ENCODE results near the gene FYB1.
"Not testable (repeated sequence)": the region's sequence is repeated elsewhere in the genome, so short reads cannot be mapped to it uniquely, and the experiment has no call there.

FYB1 gene

DNA sequence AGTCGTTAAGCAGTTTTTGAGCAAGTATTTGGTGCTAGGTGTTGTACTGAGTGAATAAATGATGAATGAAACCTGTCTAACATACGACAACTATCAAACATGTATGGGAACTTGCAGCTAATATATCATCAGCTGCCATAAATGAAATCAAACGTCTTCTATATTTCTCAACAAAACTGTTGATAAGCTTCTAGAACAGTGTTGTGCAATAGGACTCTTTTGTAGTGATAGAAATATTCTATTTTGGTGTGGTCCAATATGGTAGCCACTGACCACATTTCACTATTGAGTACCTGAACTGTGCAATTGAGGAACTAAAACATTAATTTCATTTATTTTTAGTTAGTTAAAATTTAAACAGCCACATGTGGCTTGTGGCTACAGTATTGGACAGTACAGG is 16.3 kb upstream of the FYB1 start:
- no peak for DNase-seq

DNA sequence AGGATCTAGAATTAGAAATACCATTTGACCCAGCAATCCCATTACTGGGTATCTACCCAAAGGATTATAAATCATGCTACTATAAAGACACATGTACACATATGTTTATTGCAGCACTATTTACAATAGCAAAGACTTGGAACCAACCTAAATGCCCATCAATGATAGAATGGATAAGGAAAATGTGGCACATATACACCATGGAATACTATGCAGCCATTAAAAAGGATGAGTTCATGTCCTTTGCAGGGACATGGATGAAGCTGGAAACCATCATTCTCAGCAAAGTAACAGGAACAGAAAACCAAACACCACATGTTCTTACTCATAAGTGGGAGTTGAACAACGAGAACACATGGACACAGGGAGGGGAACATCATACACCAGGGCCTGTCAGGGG is 15.1 kb upstream of the FYB1 start:
- not testable (repeated sequence) for H3K27ac Mint-ChIP-seq, DNase-seq, ATAC-seq, H3K9me3 Mint-ChIP-seq, H3K27me3 Mint-ChIP-seq, H3K4me3 Mint-ChIP-seq
- H3K4me1 Mint-ChIP-seq = peaks cover 24% of the 10 kb centered on the region

More for the DNA sequence above, 16.3 kb upstream of the FYB1 start:
- Mint-ChIP-seq H3K27ac (no peak overlapping the region), H3K9me3 (peaks cover 1 to 6% of the 10 kb centered on the region in 2 donors), H3K27me3 (no peaks in the 10 kb centered on the region), H3K4me3 (no peak overlapping the region), H3K4me1 (peaks cover 24% of the 10 kb centered on the region)
- ATAC-seq = no peak

DNA sequence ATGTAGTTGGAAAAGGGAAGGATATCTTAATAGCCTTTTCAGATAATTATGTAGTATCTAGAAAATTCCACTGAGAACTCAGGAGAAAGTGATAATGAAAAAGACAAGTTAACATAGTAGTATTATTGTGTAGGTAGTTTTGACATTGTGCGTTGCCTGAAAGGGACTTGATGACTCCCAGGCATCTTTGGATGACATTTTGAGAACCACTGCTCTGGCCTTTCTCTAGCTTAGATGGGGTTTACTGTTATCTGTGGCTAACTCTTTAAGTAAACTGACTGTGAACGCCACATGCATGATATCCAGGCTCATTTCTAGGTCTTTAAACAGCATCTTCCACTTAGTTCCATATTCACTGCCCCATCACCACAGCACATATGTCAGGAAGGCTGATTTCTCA is 14.4 kb upstream of the FYB1 start:
- ATAC-seq = no peak
- H3K4me1 Mint-ChIP-seq = peaks cover 19% of the 10 kb centered on the region
- no peak overlapping the region for H3K4me3 Mint-ChIP-seq
- H3K9me3 Mint-ChIP-seq = no peaks in the 10 kb centered on the region
- no peaks in the 10 kb centered on the region for H3K27me3 Mint-ChIP-seq
- no peak overlapping the region for H3K27ac Mint-ChIP-seq
- DNase-seq = no peak

DNA sequence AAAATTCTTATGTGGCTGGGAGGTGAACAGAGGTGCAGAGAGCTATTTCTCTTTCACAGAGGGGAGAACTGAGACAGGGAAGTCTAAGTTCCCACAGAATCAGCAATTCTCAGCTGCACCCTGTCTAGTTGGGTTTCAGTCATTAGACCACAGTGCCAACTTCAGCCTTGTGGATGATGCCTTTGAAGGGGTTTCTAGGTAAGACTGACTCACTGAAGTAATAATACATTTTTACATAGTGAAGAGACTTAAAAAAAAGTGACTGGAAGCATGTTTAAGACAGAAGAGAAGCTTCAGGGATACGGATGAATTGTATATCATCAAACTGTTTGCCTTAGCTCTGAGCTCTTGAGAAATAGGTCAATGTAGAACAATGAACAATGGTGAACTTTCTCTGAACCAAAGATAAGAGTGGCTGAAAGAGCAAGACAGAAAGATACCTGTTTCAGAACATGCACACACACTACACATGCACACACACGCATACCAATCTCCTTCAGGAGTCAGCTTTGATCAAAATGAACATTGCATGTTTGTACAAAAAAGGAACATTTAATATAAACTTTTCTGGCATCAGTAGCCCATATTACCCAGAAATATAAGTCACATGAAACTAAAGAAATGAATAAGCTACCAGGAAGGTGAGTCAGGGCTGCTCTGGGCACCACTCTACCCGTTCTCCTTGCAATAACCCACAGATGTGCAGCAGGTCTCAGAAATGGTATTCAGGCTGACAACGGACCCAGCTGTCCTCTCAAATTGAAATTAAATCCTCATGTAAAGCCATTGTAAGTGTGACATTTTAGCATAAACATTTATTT is 12.6 kb upstream of the FYB1 start:
- H3K9me3 Mint-ChIP-seq = no peaks in the 10 kb centered on the region
- H3K4me3 Mint-ChIP-seq = peak overlapping the region; percentile 64 to 84
- peak in 1 of 2 donors; percentile 66 for DNase-seq
- peak; percentile 98 for ATAC-seq
- H3K27ac Mint-ChIP-seq = peak overlapping the region; percentile 97
- H3K4me1 Mint-ChIP-seq = peaks cover 13% of the 10 kb centered on the region
- no peaks in the 10 kb centered on the region for H3K27me3 Mint-ChIP-seq

DNA sequence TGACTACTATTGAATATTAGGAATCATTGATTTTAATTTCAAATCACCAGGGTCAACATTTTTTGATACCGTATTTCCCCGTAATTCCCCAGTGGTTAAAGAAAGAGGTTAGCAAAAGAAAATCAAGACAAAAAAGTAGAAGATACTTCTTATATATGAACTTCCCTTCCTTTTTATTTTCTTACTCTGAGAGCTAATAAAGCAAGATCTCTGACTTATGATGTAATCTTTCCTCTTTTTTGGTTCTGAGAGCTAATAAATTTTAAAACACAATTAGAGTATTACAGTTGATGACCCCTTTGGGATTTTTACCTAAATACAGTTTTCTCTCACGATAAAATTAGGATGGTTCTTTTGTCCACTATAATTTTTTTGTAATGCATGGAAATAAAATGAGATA is 9.2 kb upstream of the FYB1 start:
- Mint-ChIP-seq H3K27me3 (no peaks in the 10 kb centered on the region), H3K4me3 (no peak overlapping the region), H3K4me1 (peaks cover 29% of the 10 kb centered on the region), H3K27ac (no peak overlapping the region), H3K9me3 (no peaks in the 10 kb centered on the region)
- ATAC-seq (no peak), DNase-seq (no peak)

DNA sequence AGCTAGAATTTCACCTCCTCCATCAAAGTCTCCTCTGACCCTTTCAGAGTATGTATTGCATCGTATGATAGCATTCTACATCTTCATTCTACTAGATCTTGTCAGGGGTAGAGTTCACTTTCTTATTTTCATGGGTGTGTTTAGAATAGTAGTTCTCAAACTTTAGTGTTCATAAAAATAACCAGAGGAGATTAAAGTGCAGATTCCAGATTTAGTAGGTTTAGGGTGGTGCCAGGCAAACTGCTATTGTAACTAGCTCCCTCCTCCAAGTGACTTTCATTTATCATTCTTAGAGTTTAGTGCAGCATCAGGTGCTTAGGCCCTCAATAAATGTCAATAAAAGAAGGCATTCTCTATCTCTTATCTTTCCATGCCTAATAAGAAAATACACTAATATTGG is 7.2 kb upstream of the FYB1 start:
- H3K4me1 Mint-ChIP-seq = peaks cover 24% of the 10 kb centered on the region
- ATAC-seq (no peak), DNase-seq (no peak)
- H3K27ac Mint-ChIP-seq = peak overlapping the region; percentile 1 to 85
- H3K4me3 Mint-ChIP-seq = peak overlapping the region; percentile 16 to 17
- no peaks in the 10 kb centered on the region for H3K9me3 Mint-ChIP-seq
- H3K27me3 Mint-ChIP-seq = no peaks in the 10 kb centered on the region

DNA sequence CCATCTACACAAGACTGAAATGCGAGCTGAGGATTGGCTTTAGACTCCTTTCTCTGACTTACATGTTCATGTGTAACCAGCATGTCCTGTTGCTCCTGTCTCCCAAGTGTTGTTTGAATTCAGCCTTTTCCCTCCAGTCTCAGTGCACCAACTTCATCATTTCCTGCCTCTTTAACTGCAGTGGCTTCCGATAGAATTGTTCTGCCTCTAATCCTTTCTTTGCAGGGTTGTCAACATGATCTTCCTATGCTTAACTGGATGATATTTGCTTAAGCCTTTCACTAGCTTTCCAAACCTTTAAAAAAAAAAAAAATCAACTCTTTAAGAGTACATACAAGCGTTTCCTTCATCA is 6.7 kb upstream of the FYB1 start:
- Mint-ChIP-seq H3K27me3 (no peaks in the 10 kb centered on the region), H3K27ac (peak overlapping the region in 1 of 2 donors; percentile 85), H3K9me3 (no peaks in the 10 kb centered on the region), H3K4me3 (peak overlapping the region; percentile 16 to 17), H3K4me1 (peaks cover 22% of the 10 kb centered on the region)
- no peak for DNase-seq
- no peak for ATAC-seq

DNA sequence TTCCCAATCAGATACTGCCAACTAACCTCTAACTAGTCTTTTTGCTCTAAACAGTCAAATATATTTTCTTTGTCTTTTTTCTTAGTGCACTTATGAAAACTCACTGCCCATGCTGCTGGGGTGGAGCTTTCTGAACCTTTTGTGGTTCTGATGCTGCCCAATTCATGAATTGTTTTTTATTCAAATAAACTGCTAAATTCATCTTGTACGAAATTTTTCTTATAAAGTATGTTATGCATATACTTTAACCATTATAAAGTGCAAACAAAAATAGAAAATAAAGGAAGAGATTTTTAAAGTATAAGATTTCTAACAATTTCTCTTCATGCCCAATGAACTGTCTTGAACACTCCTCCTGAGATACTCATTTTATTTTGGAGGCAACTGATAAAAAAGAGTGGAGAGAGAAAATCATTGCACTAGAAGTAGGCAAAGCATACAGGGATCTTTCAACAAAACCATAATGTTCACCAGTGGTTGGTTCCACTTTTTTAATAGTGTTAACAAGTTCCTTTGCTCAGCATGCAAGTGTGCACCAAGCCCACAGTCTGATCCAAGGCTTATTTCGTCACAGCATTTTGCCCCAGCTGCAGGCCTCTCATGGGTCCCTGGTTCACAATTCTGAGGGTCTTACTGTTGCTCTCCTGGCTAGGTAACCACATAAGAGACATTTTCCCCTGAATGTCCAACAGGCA is 6.2 kb upstream of the FYB1 start:
- no peaks in the 10 kb centered on the region for H3K9me3 Mint-ChIP-seq

DNA sequence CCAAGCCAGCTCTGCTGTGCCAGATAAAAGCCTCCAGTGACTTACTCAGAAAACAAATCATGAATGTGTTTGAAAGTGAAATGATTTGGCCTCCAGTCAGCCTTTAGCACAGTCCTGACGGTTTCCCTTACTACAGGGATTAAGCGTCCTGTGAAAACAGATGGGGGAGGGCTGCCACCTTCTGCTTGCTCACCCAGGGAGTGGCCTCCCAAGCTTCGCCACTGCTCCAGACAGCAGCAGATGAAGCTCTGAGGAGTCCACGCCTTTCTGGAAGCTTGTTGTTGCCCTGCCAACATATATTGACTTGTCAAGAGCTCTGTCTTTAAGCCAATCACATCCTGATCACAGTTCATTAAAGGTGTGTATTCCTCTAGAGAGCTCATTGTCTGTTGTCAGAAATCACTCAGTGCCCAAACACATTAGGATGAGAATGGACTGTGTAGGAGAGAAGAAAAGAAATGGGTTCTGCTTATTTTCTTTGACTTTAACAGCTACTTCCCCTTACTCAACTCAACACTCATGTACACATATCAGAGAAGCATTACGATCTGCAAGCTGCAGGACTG is 4.9 kb upstream of the FYB1 start:
- H3K27me3 Mint-ChIP-seq = no peaks in the 10 kb centered on the region
- no peaks in the 10 kb centered on the region for H3K9me3 Mint-ChIP-seq
- ATAC-seq (no peak), DNase-seq (no peak)
- H3K4me1 Mint-ChIP-seq = peaks cover 36% of the 10 kb centered on the region
- no peak overlapping the region for H3K4me3 Mint-ChIP-seq
- H3K27ac Mint-ChIP-seq = no peak overlapping the region

More for the DNA sequence above, 6.2 kb upstream of the FYB1 start:
- DNase-seq = no peak
- Mint-ChIP-seq H3K27ac (no peak overlapping the region), H3K4me3 (peak overlapping the region in 1 of 2 donors; percentile 17), H3K27me3 (no peaks in the 10 kb centered on the region), H3K4me1 (peaks cover 24% of the 10 kb centered on the region)
- ATAC-seq = no peak

DNA sequence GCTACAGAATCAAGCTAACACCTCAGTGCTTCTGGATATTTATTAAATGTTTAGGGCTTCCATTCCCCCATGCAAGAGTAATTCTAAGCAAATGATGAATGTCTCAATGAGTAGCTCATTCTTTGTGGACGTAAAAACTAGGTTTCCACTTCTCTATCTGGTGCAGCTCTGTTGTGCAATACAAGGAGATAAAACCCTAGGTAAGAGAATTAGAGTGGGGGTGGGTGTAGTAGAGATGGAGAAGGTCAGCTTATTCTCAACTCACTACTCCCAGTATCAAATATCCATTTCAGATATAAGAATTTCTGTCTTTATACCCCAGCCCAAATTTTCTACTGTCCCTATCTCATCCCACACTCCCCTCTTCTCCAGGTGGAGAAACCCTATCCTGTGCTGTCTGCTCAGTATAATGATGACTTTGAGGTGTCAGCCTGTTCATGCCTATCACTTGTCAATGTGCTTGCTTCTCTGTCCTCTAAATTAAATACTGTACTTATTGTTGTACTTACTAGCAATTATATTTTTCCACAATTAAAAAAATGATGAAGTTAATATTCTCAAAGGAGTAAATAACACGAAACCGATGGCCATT is 4.3 kb upstream of the FYB1 start:
- Mint-ChIP-seq H3K9me3 (no peaks in the 10 kb centered on the region), H3K4me1 (peaks cover 43% of the 10 kb centered on the region), H3K4me3 (no peak overlapping the region), H3K27me3 (no peaks in the 10 kb centered on the region), H3K27ac (no peak overlapping the region)
- DNase-seq (no peak), ATAC-seq (no peak)

DNA sequence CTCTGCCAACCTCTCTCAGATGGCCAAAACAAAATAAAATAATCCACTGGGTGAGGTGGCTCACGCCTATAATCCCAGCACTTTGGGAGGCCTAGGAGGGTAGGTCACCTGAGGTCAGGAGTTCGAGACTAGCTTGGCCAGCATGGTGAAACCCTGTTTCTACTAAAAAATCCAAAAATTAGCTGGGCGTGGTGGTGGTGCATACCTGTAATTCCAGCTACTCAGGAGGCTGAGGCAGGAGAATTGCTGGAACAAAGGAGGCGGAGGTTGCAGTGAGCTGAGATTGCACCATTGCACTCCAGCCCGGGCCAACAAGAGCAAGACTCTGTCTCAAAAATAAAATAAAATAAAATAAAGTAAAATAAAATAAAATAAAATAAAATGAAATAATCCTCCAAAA is 2.3 kb upstream of the FYB1 start:
- peaks cover 46% of the 10 kb centered on the region for H3K4me1 Mint-ChIP-seq

DNA sequence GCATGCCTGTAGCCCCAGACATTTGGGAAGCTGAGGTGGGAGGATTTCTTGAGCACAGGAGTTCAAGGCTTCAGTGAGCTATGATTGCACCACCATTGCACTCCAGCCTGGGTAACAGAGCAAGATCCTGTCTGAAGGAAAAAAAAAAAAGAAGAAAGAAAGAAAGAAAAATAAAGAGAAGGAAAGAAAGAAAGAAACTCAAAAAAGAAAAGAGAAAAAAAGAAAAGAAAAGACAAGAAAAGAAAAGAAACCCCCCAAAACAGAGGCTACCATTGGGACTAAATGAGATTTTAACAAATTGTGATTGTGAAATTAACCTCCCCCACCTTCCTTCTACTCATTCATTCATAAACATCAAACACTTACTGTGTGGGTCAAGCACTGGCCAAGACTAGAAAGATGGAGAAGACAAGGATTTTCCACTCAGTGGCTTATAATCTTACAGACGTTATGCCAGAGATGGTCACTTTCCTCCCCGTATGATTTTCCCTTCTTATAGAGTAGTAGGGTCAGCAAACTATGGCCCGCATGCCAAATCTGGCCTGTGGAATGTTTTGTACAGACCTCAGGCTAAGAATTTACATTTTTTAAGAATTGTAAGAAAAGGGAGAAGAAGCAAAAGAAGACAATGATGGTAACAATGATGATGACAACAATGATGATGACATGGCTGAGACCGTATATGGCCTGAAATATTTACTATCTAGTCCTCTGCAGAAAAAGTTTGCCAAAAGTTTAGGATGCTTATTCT is 1.1 kb upstream of the FYB1 start:
- Mint-ChIP-seq H3K27me3 (no peaks in the 10 kb centered on the region), H3K9me3 (no peaks in the 10 kb centered on the region), H3K4me3 (no peak overlapping the region), H3K4me1 (peaks cover 49% of the 10 kb centered on the region), H3K27ac (peak overlapping the region in 1 of 2 donors; percentile 26)
- ATAC-seq (no peak), DNase-seq (no peak)

More for the DNA sequence above, 2.3 kb upstream of the FYB1 start:
- not testable (repeated sequence) for H3K27me3 Mint-ChIP-seq, H3K27ac Mint-ChIP-seq, H3K4me3 Mint-ChIP-seq, ATAC-seq, DNase-seq, H3K9me3 Mint-ChIP-seq

DNA sequence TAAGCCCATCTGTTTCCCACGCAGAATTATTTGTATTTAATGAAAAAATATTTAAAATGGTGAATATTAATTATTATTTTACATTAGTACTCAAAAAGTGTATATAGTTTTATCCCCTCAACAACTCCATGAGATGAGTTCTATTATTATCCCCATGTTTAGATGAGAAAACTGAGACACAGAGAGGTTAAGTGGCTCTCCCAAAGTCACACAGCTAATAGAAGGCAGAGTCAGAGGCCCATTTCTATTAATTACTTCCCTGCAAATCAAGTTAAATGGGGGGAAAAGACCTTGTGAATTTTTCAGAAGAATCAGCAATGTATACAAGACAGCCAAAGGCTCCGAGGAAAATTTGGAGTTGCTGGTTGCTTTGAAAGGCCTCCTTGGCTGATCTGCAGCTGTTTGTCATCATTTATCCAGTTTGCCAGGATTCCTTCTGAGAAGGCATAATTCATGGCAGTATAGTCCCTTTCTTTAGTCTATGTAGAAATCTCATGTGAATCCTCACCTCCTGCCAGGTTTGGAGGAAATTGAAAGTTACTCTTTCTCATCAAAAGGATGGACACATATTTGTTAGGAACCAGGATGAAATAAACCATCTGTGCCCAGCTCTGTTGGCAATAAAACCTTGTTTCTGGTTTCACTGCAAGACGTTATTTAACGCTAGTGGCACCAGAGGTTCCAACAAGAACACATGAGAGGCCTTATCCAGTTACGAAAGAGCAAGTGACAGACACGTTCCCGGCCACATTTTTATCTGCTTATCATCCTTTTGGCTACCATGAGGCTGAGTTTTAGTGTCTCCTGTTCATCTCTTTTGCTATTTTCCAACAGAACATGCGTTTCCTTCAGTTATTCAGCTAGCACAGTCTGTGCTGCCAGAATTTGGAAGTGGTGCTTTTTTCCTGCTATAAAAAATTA is 621 bp downstream of the FYB1 start:
- ATAC-seq (no peak), DNase-seq (no peak)
- peak overlapping the region in 1 of 2 donors; percentile 10 for H3K4me3 Mint-ChIP-seq
- no peaks in the 10 kb centered on the region for H3K9me3 Mint-ChIP-seq
- H3K27ac Mint-ChIP-seq = no peak overlapping the region
- H3K4me1 Mint-ChIP-seq = peaks cover 62% of the 10 kb centered on the region
- no peaks in the 10 kb centered on the region for H3K27me3 Mint-ChIP-seq

Data from stimulated activated naive CD8-positive, alpha-beta T cell treated with anti-CD3 and anti-CD28 coated beads, Interleukin-15, amount 100 ng/mL, for 72 hours (primary cell).